ENCODE data around the gene CHIC2.
"Not testable (repeated sequence)": the region's sequence is repeated elsewhere in the genome, so short reads cannot be mapped to it uniquely, and the experiment has no call there.

The CHIC2 gene

DNA sequence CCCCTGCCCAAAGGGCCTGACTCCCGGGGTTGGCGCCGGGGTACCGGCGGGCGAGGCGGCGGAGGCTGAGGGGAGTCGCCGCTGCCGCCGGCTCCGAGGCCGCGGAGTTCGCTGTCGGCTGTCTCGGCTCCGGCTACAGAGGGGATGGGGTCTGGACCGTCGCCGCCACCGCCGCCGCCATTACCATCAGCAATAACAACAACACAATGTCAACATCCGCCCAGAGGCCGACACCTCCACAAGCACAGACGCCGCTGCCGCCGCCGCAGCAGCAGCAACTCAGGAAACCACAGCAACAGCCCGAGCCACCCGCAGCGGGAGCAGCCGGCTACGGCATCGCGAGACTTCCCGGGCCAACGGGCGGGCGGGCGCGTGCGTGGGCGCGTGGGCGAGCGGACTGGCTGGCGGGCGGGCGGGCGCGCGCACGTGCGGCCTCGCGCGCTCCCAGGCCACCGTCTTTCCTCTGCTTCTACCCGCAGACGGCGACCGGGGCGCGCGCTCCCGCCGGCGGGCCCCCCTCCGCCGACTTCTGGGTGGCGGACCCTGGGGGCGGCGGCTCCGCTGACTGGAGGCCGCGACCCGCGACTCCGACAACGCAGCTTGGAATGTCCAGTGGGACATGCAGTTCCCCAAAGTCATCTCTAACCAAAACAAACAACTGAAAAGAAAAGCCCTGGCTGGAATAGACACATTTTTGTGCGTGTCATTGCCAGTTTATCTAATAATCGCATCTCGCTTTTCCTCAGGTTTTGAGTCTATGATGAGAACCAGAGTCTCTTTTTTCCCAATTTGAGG is at the start of gene CHIC2:
TSS of gene CHIC2 (minus strand) at position 289 of the 795 bp plus-strand sequence. CDS start 305 bp downstream, outside the sequence.
- peak; percentile 91 for DNase-seq (ENCODE audit: low read depth, low spot score)

DNA sequence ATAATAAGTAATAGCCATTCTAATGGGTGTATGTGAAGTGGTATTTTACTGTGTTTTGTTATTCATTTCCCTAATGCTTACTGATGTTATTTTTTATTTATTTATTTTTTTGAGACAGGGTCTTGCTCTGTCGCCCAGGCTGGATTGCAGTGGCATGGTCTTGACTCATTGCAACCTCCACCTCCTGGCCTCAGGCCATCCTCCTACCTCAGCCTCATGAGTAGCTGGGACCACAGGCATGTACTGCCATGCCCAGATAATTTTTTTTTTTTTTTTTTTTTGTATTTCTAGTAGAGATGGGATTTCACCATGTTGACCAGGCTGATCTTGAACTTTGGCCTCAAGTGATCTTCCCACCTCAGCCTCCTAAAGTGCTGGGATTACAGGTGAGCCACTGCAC is 48.8 kb upstream of the CHIC2 start:
- not testable (repeated sequence) for DNase-seq (ENCODE audit: low read depth, low spot score)

DNA sequence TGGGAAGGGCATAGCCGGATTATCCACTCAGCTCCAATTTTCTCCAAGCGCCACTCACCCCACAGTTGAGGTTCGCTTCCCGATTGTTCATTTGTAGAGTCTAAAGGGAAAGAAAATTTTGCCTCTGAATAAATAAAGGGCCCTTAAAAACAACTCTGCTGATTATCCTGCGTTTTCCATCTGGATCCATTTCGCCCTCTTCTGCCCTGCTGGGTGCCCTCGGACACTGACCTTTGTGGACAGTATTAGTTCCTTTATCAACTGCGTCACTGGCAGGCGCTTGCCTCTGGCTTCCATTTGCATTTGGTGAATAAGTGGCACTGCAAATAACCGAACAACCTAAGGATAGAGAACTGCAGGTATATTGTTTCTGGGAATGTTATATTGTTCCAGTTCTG is 45.6 kb upstream of the CHIC2 start:
- DNase-seq (ENCODE audit: low read depth, low spot score): no peak

DNA sequence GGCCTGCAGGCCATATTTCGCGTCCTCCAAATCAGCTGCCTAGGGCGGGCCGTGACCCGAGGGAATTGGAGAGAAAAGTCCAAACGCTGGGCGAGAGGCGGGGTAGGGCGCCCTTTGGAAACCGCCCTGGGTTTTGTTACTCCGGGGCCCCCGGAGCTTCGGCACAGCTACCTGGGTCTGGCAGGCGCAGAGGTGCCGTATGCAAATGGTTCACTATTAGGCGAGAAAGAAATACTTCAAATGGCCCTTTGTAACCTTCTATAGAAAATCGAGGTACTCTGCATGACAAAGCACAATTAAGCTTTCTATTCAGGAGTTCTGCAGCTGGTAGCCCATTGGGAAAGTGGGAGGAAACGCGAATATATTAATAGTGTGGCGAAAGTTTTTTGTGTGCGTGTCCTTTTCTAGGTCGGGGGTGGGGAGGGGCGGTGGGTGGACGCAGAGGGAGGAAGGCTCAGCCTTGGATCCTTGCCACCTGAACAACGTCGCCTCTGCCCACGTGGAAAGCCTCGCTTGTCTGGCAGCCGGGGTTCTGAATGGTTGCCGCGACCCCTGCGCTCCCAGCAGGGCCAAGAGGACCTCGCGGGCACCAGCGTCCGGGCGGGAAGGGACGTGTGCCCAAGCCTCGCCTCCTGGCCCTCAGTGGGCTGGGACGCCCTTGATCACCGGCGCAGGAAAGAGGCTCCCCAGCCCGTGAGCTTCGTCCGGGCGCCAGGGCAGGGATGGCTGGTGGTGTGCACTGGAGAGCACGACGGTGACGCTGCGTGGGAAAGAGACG is 45.0 kb upstream of the CHIC2 start:
- no peak for DNase-seq (ENCODE audit: low read depth, low spot score)

DNA sequence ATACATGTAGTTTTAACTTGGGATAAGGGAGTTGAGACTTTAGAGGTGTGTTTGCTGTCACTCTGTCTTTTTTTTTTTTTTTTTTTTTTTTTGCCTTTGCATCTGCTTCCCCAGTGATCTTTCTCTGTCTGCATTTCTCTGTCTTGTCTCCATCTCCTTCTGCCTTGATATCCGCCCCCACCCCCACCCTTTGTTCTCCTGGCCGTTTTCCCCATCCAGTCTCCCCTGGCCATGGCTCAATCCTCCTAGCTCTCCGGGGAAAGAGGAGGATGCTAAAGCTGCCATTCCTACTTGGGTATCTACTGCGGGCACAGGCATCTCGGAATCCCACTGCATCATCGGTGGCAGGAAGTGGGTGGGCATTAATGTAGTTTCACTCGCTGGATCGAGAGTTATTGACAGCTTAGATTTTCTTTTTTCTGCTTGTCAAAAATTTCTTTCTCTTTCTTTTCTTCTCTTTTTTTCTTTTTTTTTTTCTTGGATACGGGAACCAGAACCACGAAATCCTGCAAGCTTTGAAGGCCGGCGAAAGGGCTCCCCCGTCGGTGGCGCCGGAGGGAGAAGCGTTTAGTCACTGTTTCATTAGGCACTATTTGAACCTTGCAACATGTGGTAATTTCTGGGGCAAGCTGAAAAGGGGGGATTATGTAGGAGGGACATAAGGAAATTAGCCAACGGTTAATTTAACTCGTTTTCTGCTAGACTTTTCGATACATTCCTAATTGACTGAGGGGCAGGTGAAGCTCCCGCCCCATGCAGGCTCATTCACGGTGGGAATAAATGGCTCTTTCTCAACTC is 43.7 kb upstream of the CHIC2 start:
- DNase-seq (ENCODE audit: low read depth, low spot score): no peak

DNA sequence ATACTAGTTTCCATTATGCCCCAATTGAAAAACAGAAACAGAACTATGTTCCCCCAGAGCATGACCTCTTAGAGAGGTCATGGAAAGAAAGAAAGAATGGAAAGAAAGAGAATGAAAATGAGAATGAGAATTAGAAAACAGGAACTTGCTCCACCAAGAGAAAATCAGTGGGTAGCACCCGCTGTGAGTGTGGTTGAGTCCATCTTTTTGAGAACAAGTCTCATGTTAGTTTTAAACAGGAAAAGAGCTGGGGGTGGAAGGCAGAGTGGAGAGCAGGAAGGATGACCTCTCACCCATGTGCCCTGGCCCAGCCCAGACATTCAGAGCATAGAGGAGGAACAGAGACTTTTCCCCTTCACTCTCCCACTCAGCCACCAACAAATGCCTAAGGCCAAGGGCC is 40.5 kb upstream of the CHIC2 start:
- DNase-seq (ENCODE audit: low read depth, low spot score): no peak

DNA sequence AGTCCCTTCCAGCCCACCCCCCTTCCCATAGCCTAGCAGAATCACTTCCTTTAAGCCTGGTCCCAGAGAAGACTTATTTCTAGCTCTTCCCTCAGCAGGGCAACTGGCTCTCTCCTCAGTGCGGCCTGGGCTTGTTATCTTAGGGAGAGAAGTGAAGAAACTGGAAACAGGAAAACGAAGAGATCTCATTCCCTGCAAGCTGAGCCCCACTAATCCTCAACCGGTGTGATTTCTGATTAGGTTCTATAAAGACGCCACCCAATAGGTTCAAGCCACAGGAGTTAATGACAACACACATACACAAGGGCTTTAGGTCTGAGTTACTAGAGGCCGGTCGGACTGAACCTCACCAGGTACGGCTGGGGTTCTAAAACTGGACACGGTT is 38.8 kb upstream of the CHIC2 start:
- DNase-seq (ENCODE audit: low read depth, low spot score): no peak

DNA sequence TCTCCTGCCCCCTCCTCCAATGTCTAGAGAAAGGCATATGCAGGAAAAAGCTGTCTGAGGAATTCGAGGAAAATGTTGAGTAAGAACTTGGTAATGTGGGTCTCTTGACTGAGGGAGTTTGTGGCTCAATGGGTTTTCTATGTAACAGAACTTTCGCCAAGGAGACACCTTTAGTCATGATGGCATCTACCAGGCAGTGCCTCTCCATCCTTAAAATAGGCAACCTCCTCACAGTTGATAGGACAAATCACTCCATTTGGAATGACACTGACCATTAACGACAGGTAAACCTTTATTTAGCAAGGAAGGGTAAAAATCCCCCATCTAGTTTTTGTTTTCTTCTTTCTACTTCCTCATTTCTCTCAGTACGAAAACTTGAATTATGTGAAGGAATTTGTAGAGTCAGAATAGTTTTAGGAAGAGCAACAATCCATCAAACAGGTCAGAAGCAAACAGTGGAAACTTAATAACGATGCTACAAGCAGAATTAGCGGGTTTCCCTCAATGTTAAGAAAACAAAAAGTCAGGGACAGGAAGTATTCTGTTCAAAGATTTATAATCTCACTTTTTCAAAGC is 38.2 kb upstream of the CHIC2 start:
- no peak for DNase-seq (ENCODE audit: low read depth, low spot score)

DNA sequence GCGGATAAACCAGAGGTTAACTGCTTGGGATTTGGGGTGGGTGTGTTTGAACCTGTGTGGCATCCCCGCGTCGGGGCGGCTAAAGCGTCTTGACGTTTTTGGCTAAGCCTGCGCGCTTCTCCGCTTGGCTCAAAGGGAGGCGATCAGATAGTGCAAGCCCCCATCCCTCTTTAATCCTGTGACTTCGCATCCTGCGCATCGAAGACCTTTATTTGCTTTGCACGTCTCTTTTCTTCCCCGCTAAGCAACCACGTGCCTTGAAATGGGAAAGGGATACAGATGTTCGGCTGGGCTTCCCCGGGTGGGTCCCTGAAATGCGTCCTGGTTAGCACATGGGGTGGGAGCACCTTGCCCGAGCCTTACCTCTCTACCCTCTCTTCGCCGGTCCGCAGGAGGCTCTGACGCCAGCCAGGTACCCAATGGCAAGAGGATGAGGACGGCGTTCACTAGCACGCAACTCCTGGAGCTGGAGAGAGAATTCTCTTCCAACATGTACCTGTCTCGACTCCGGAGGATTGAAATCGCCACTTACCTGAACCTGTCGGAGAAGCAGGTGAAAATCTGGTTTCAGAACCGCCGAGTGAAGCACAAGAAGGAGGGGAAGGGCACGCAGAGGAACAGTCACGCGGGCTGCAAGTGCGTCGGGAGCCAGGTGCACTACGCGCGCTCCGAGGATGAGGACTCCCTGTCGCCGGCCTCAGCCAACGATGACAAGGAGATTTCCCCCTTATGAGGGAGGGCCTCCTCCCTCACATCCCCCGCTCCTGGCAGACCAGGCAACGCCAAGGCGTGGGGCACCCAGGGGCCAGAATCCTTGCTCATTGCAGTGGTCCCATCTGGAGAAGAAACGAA is 37.0 kb upstream of the CHIC2 start:
- DNase-seq (ENCODE audit: low read depth, low spot score): no peak

DNA sequence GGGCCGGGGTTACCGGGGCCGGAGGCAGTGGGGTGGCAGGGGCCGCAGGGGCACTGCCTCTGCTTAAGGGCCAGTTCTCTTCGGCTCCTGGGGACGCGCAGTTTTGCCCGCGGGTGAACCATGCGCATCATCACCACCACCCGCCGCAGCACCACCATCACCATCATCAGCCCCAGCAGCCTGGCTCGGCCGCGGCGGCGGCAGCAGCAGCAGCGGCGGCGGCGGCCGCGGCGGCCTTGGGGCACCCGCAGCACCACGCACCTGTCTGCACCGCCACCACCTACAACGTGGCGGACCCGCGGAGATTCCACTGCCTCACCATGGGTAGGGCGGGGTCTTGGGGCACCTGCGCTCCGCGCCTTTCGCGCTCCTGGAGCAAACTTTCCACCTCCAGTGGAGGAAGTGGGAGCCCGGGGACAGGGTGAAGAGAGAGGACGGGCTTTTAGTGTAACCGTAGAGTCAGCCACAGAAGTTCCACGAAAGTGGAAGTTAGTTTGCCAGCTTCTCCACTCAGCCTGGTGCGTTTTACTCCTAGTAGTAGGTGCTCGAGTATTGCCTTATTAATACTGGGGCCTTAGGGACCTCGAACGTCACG is 36.3 kb upstream of the CHIC2 start:
- DNase-seq (ENCODE audit: low read depth, low spot score): no peak

DNA sequence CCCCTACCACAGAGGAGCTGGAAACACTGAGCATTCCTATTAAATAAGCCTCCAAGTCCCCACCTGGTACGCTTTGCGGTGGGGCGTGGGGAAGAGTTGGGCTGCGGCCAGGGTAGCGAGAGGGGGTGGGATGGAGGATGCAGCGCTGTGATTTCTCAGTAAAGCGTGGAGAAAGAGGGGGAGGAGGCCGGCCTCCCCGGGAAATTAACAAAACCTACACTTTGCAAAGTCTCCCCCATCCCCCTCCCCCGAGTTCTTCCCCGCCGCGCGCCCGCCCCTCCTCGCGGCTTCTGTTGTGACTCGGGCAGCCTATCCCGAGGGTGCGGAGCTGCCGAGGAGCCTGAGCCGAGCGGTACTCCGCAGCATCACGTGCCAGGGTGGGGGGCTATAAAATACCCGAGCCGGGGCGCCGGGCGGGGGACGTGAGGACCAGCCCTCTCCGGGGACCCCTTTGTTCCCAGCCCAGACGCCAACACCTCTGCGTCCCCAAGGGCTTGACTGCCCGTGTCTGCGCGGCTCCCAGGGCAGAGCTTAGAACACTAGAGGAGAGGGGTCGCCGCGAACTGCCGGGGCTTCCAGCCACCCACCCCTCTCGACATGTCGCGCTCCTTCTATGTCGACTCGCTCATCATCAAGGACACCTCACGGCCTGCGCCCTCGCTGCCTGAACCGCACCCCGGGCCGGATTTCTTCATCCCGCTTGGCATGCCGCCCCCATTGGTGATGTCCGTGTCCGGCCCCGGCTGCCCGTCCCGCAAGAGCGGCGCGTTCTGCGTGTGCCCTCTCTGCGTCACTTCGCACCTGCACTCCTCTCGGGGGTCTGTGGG is 35.6 kb upstream of the CHIC2 start, which contains the start of gene GSX2:
TSS of gene GSX2 (plus strand) at position 416 of the 827 bp plus-strand sequence. CDS start at position 598, 182 bp downstream.
- no peak for DNase-seq (ENCODE audit: low read depth, low spot score)

DNA sequence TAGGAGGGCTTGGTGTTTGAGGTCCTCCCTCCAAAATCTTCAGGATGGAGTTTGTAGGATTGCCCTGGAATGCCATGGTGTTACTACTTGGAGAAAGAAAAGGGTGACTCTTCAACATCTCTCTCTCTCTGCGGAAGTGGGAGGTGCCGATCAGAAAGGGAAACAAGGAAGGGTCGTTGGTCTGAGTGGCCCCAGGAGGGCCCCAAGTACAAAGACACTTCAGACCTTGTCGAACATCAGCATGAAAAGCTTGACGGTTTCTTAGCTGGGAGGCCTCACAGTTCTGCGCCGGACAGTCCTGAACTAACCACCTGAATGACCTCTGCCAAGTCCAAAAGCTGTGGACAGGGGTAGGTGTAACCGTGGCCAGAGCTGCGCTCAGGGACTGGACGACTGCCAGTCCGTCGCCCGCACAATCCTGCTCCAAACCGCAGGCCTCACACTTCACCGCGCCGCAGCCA is 34.9 kb upstream of the CHIC2 start:
- no peak for DNase-seq (ENCODE audit: low read depth, low spot score)

DNA sequence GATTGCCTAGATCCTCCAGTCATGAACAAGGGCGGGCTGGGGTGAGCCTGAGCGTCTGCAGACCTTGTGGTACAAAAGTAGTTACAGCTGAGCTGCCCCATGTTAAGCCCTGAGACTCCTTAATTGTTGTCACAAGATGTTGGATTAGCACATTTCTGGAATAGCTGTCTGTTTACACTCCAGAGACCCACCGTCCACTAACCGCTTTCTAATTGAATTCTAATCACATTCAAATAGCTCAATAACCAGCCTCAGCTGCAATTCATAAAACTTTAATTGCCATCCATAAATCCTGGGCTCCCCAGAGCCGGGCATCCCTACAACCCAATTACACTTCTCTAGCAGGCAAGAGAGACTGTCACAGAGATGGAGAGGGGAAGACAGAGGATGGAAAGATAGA is 34.0 kb upstream of the CHIC2 start:
- no peak for DNase-seq (ENCODE audit: low read depth, low spot score)

DNA sequence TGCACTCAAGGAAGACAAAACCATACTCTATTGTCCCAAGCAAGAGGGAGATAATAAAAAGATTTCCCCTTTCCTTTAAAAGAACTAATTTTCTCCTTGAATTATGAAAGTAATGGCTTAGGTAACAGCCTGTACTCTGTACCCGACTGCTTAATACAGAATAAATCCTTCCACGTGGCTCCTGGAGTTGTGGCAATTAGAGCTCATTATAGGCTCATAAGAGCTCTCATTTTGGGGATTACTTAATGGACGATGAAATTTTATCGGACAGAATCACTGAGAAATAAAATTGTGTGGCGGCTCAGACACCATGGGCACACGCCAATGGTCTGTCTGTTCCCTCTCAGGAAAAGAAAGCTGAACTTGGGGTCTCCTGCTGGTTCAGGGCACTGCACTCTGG is 32.7 kb upstream of the CHIC2 start:
- DNase-seq (ENCODE audit: low read depth, low spot score): no peak

DNA sequence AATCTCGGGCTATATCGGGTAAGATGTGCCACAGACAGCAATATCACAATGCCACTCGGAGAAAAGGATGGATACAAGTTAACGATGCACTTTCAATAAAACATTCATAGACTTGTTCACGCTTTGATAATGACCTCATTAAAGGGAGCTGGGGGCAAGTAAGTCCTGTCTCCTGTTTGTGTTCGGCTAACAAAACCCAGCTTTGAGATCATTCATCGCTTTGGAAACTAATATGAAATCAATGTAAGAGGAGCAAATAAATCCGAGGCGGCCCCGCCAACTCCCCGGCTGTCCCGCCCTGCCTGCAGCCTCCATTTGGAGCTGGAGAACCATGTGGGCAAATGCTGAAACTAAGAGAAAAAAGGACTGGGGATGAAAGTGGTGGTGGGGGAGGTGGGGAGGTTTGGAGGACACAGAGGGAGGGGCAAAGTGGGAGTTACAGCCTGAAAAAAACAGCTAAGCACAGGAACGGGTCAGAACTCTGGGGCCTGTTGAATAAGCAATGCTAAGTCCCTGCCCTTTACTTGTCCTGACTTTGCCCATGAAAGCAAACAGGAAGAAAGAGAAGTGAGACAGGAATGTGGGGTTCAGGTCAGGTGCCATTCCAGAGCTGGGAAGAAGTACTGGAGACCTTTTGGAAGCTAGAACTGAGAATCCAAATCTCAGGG is 32.0 kb upstream of the CHIC2 start:
- no peak for DNase-seq (ENCODE audit: low read depth, low spot score)

DNA sequence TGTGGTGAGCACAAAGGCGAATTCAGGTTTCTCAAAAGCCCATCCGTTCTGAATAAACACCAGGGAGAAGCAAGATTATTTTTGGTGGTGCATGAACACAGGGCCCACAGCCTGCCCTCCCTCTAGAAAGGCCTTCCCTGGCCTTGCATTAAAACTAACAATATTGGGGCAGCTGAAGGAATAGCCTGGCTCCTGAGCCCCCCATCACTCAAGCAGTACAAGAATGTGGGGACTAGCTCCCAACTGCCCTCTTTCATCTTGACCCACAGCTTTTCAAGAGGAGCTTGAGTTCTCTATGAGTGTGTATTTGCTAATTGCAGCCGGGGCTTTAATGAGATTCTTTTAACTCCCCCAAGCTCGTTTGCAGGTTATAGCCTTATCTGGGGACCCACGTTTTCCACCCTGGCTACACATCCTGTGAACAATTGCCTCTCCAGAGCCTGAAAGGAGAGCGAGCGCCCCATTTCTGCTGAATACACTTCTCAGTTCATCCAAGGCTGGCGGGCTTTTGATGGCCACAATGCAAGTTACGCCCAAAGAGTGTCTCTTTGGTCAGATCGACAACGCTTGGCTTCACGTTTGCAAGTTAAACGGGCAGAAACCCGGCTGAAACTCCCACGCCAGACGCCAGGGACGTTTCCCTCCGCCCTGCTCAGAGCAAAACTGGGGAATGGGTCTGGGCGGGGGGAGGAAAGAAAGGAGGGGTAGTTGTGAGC is 30.9 kb upstream of the CHIC2 start:
- DNase-seq (ENCODE audit: low read depth, low spot score): no peak

DNA sequence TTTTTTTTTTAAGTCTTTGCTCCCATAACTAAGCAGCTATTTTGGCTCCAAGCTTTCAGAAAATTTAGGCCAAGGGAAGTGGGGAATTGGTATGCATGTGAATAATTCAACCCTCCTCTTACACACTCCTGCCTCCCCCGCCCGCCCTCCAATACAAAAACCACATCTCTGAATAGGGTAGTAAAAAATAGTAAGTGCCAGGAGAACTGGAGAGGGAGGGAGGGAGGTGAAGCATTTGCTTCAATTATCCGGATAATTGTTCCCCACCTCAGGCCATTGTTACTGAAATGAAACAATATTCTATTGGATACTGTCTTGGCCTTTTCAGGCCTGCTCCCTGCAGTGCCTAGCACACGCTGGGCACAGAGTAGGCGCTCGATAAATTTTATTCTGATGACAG is 30.0 kb upstream of the CHIC2 start:
- no peak for DNase-seq (ENCODE audit: low read depth, low spot score)

Measured in activated naive CD8-positive, alpha-beta T cell treated with anti-CD3 and anti-CD28 coated beads, Interleukin-2, amount 50 U/mL, for 16 hours (primary cell).